Stimulated activated effector memory CD8-positive, alpha-beta T cell treated with anti-CD3 and anti-CD28 coated beads, Interleukin-12 subunit alpha, Interleukin-12 subunit beta, amount 100 ng/mL, for 72 hours (primary cell): ENCODE data around the gene ADGRA3.
"Not testable (repeated sequence)": the region's sequence is repeated elsewhere in the genome, so short reads cannot be mapped to it uniquely, and the experiment has no call there.

ENCODE experiments used
- ATAC-seq: fragments of 150-1000 bp; cut with Tn5 transposase; 2 replicates; pipeline ENCODE4 v1.10.0; 2021
- DNase-seq, 2 donors: peaks; one replicate each; pipeline ENCODE4 v3.0.0; 2021 to 2022; ENCODE audit warnings: low spot score in 2 of 2
- H3K27ac Mint-ChIP-seq: one replicate; pipeline ENCODE4 v1.8.0; 2022; ENCODE audit warnings: mild to moderate bottlenecking, mixed read lengths
- H3K36me3 Mint-ChIP-seq: one replicate; pipeline ENCODE4 v1.8.0; 2022; ENCODE audit warnings: mild to moderate bottlenecking, mixed read lengths
- H3K4me1 Mint-ChIP-seq: one replicate; pipeline ENCODE4 v1.8.0; 2022; ENCODE audit warnings: mixed read lengths
- H3K4me3 Mint-ChIP-seq: one replicate; pipeline ENCODE4 v1.8.0; 2022; ENCODE audit warnings: mild to moderate bottlenecking, mixed read lengths
- H3K9me3 Mint-ChIP-seq: one replicate; pipeline ENCODE4 v1.8.0; 2022; ENCODE audit warnings: mixed read lengths

ADGRA3 gene

DNA sequence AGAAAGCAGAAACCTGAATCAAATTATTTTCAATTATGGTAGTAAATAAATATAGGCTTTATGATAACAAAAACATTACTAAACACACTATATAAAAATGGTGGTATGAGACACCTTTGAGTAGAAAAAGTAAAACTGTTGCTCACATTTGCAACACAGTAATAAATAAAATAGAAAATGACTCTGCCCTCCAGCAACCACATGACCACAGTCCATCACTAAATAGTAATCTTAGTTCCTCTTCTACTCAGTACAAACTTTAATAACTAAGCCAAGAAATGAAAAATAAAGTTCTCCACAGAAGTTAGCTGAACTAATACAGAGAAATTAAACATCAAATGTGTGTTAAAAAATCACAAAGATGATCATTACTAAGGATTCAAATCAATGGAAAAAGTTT is 108.5 kb downstream of the ADGRA3 start:
- H3K27ac Mint-ChIP-seq: no peak overlapping the region
- peaks cover 4% of the 10 kb centered on the region for H3K9me3 Mint-ChIP-seq
- no peak for DNase-seq
- ATAC-seq: no peak
- H3K4me3 Mint-ChIP-seq: no peak overlapping the region
- no peaks in the 10 kb centered on the region for H3K4me1 Mint-ChIP-seq
- H3K36me3 Mint-ChIP-seq: no peaks in the 10 kb centered on the region

DNA sequence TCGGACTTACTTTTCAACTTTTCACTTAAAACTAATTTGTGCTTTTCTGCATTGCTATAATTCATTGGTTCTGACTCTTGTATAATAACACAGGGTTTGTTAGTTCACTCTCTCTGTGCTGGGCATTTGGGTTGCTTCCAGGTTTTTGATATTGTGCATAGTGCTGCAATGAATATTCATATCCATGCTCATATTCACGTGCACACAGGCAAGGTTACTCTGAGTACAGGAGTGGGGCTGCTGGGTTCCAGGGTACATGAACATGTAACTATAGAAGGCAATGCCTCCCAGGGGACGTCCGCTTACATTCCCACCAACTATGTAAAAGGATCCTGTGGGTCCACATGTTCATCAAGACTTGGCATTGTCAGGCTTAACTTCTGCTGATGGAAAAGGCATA is 117.2 kb downstream of the ADGRA3 start:
- Mint-ChIP-seq H3K4me1 (no peaks in the 10 kb centered on the region), H3K4me3 (no peak overlapping the region), H3K36me3 (no peaks in the 10 kb centered on the region), H3K9me3 (peaks cover 10% of the 10 kb centered on the region), H3K27ac (no peak overlapping the region)
- DNase-seq (no peak), ATAC-seq (no peak)

GRCh38 chr4:22391551-22391950 is 124.3 kb downstream of the ADGRA3 start:
- H3K4me1 Mint-ChIP-seq: no peaks in the 10 kb centered on the region
- ATAC-seq (no peak), DNase-seq (no peak)
- no peak overlapping the region for H3K27ac Mint-ChIP-seq
- H3K4me3 Mint-ChIP-seq: no peak overlapping the region
- no peaks in the 10 kb centered on the region for H3K36me3 Mint-ChIP-seq
- no peaks in the 10 kb centered on the region for H3K9me3 Mint-ChIP-seq

GRCh38 chr4:22389240-22389870 is 126.5 kb downstream of the ADGRA3 start:
- ATAC-seq (no peak), DNase-seq (no peak)
- Mint-ChIP-seq H3K4me3 (no peak overlapping the region), H3K36me3 (no peaks in the 10 kb centered on the region), H3K27ac (no peak overlapping the region), H3K9me3 (no peaks in the 10 kb centered on the region), H3K4me1 (no peaks in the 10 kb centered on the region)

DNA sequence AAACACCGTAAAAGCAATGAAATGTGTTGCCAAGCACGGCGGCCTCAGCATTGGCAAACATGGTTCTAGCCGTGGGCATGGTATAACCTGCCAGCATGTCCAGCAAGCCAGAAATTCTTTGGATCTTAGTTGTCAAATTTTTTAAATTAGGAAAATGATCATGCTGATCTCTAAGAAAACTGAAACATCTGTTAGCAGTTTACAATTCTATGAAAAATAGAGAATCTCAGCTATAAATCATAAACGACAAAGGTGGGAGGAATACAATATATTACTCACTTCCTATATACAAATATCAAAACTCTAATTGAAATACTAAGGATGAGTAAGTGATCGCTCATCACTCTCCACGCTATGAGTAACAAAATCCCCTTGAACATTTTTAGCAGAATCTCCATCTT is 130.3 kb downstream of the ADGRA3 start:
- H3K9me3 Mint-ChIP-seq: no peaks in the 10 kb centered on the region
- no peaks in the 10 kb centered on the region for H3K36me3 Mint-ChIP-seq
- no peaks in the 10 kb centered on the region for H3K4me1 Mint-ChIP-seq
- DNase-seq (no peak), ATAC-seq (no peak)
- H3K4me3 Mint-ChIP-seq: no peak overlapping the region
- no peak overlapping the region for H3K27ac Mint-ChIP-seq

DNA sequence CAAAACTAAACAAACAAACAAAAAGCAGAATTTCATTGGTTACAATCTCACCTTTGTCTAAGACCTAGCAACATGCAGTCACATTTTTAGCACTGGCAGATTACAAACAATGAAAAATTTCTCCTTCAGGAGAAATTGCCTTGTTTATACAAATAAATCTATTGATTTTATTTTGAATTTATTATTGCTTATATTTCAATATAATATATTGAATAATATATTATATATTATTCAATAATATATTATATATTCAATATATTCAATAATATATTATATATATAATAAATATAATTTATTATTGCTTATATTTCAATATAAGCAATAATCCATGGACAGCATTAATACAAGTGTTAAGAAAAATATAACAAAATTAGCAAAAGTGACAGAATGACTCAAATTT is 131.7 kb downstream of the ADGRA3 start:
- H3K36me3 Mint-ChIP-seq: no peaks in the 10 kb centered on the region
- ATAC-seq: no peak
- H3K27ac Mint-ChIP-seq: no peak overlapping the region
- no peak overlapping the region for H3K4me3 Mint-ChIP-seq
- peaks cover 2% of the 10 kb centered on the region for H3K9me3 Mint-ChIP-seq
- H3K4me1 Mint-ChIP-seq: no peaks in the 10 kb centered on the region
- no peak for DNase-seq

GRCh38 chr4:22382216-22382615 is 133.7 kb downstream of the ADGRA3 start:
- not testable (repeated sequence) for H3K36me3 Mint-ChIP-seq, H3K4me3 Mint-ChIP-seq, DNase-seq, H3K4me1 Mint-ChIP-seq, ATAC-seq, H3K27ac Mint-ChIP-seq, H3K9me3 Mint-ChIP-seq

DNA sequence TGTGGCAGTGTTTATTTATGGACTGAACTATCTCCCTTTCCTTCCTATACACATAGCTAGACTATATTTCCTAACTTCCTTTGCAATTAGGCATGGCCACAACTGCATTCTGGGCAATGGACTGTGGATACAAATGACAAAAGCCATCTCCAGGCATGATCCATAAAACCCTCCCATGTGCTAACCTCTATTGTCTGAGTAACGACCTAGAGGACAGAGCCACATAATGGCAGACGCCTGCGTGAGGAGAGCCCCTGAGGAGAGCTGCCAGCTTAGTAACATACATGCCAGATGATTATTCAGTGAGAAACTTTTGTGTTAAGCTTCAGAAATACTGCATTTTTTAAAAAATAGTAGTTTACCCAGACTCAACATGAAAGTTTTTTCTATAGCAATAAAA is 142.9 kb downstream of the ADGRA3 start:
- no peak for ATAC-seq
- no peak for DNase-seq
- Mint-ChIP-seq H3K36me3 (no peaks in the 10 kb centered on the region), H3K9me3 (peaks cover 9% of the 10 kb centered on the region), H3K4me3 (no peak overlapping the region), H3K27ac (no peak overlapping the region), H3K4me1 (no peaks in the 10 kb centered on the region)

GRCh38 chr4:22369901-22370562 is 145.8 kb downstream of the ADGRA3 start:
- Mint-ChIP-seq H3K4me1 (no peaks in the 10 kb centered on the region), H3K36me3 (no peaks in the 10 kb centered on the region), H3K27ac (no peak overlapping the region), H3K9me3 (peaks cover 9% of the 10 kb centered on the region), H3K4me3 (no peak overlapping the region)
- ATAC-seq: no peak
- no peak for DNase-seq

GRCh38 chr4:22363787-22364186 is 152.1 kb downstream of the ADGRA3 start:
- Mint-ChIP-seq H3K36me3 (no peaks in the 10 kb centered on the region), H3K4me1 (no peaks in the 10 kb centered on the region), H3K4me3 (no peak overlapping the region), H3K9me3 (peaks cover 7% of the 10 kb centered on the region), H3K27ac (no peak overlapping the region)
- no peak for DNase-seq
- no peak for ATAC-seq

GRCh38 chr4:22363036-22363435 is 152.8 kb downstream of the ADGRA3 start:
- Mint-ChIP-seq H3K4me1 (no peaks in the 10 kb centered on the region), H3K4me3 (no peak overlapping the region), H3K9me3 (peaks cover 9% of the 10 kb centered on the region), H3K27ac (no peak overlapping the region), H3K36me3 (no peaks in the 10 kb centered on the region)
- DNase-seq (no peak), ATAC-seq (no peak)

GRCh38 chr4:22356987-22357596 is 158.8 kb downstream of the ADGRA3 start:
- H3K4me3 Mint-ChIP-seq: no peak overlapping the region
- DNase-seq (no peak), ATAC-seq (no peak)
- H3K4me1 Mint-ChIP-seq: no peaks in the 10 kb centered on the region
- no peaks in the 10 kb centered on the region for H3K36me3 Mint-ChIP-seq
- H3K9me3 Mint-ChIP-seq: peaks cover 12% of the 10 kb centered on the region
- no peak overlapping the region for H3K27ac Mint-ChIP-seq

- Mint-ChIP-seq H3K4me1 (no peaks in the 10 kb centered on the region), H3K9me3 (peaks cover 8% of the 10 kb centered on the region), H3K4me3 (no peak overlapping the region), H3K27ac (no peak overlapping the region), H3K36me3 (no peaks in the 10 kb centered on the region)
- DNase-seq (no peak), ATAC-seq (no peak)
Observed at GRCh38 chr4:22348410-22348809, 167.5 kb downstream of the ADGRA3 start.

- H3K36me3 Mint-ChIP-seq: no peaks in the 10 kb centered on the region
- DNase-seq: no peak
- peaks cover 10% of the 10 kb centered on the region for H3K9me3 Mint-ChIP-seq
- no peaks in the 10 kb centered on the region for H3K4me1 Mint-ChIP-seq
- H3K4me3 Mint-ChIP-seq: no peak overlapping the region
- H3K27ac Mint-ChIP-seq: no peak overlapping the region
- ATAC-seq: no peak
Observed at GRCh38 chr4:22345678-22346077, 170.2 kb downstream of the ADGRA3 start.

DNA sequence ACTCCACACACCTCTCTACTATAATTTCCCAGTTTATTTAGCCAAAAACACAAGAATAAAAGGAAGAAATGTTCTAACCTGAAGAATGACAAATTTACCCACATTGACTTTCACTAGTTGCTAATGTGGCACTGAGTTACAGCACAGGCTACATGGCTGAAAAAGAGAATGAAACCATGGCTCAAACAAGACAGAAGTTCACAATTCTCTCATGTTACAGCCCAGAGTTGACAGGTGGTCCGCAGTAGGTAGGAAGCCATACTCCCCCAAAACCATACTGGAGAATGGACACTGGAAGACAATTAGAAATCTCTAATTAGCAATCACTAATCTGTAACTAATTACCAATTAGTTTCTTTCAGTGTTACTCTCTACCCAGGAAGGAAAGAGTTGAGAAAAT is 170.8 kb downstream of the ADGRA3 start:
- ATAC-seq: no peak
- no peak overlapping the region for H3K4me3 Mint-ChIP-seq
- no peak overlapping the region for H3K27ac Mint-ChIP-seq
- no peak for DNase-seq
- H3K36me3 Mint-ChIP-seq: no peaks in the 10 kb centered on the region
- H3K9me3 Mint-ChIP-seq: peaks cover 11% of the 10 kb centered on the region
- H3K4me1 Mint-ChIP-seq: no peaks in the 10 kb centered on the region

GRCh38 chr4:22343606-22344005 is 172.3 kb downstream of the ADGRA3 start:
- ATAC-seq: no peak
- DNase-seq: no peak
- H3K27ac Mint-ChIP-seq: no peak overlapping the region
- no peaks in the 10 kb centered on the region for H3K4me1 Mint-ChIP-seq
- no peak overlapping the region for H3K4me3 Mint-ChIP-seq
- H3K36me3 Mint-ChIP-seq: no peaks in the 10 kb centered on the region
- H3K9me3 Mint-ChIP-seq: peaks cover 17% of the 10 kb centered on the region
